AG10803 (cell line): ENCODE results near the gene HS3ST3A1.

Experiments
- DNase-seq: peaks from one replicate; pipeline ENCODE4 v3.0.0; 2010; ENCODE audit warnings: low read depth
- H3K4me3 ChIP-seq: 2 replicates; pipeline ENCODE4 v1.5.1; 2011; ENCODE audit warnings: mild to moderate bottlenecking, low read length, control low read depth
- CTCF ChIP-seq: conservative IDR thresholded peaks from 2 replicates; pipeline ENCODE4 v1.5.1; 2011; ENCODE audit warnings: mild to moderate bottlenecking, low read length, control low read depth, inconsistent platforms

Gene HS3ST3A1

GRCh38 chr17:13539421-13539820, 62.3 kb downstream of the HS3ST3A1 start:
- no peak for DNase-seq
- TF ChIP-seq CTCF: no peak
- H3K4me3 ChIP-seq: no peak overlapping the region

GRCh38 chr17:13538841-13539411, 62.8 kb downstream of the HS3ST3A1 start:
- no peak overlapping the region for H3K4me3 ChIP-seq
- DNase-seq: no peak
- no peak for TF ChIP-seq CTCF

GRCh38 chr17:13537871-13538643, 63.7 kb downstream of the HS3ST3A1 start:
- TF ChIP-seq CTCF: no peak
- no peak for DNase-seq
- no peak overlapping the region for H3K4me3 ChIP-seq

GRCh38 chr17:13537167-13537731, 64.5 kb downstream of the HS3ST3A1 start:
- no peak for DNase-seq
- no peak for TF ChIP-seq CTCF

GRCh38 chr17:13534946-13535345, 66.8 kb downstream of the HS3ST3A1 start:
- no peak for DNase-seq
- H3K4me3 ChIP-seq: no peak overlapping the region
- no peak for TF ChIP-seq CTCF

More at GRCh38 chr17:13537167-13537731, 64.5 kb downstream of the HS3ST3A1 start:
- H3K4me3 ChIP-seq: no peak overlapping the region

GRCh38 chr17:13531721-13532120, 70.0 kb downstream of the HS3ST3A1 start:
- H3K4me3 ChIP-seq: no peak overlapping the region
- no peak for DNase-seq
- TF ChIP-seq CTCF: no peak

GRCh38 chr17:13525876-13526275, 75.9 kb downstream of the HS3ST3A1 start:
- H3K4me3 ChIP-seq: no peak overlapping the region
- no peak for TF ChIP-seq CTCF
- no peak for DNase-seq
